GM12873 (cell line): Measurements from ENCODE around the gene CIT.

Source experiments
- TF ChIP-seq, protein P1 (sequence below): IDR thresholded peaks from 2 replicates; pipeline ENCODE4 v1.5.1; 2012; ENCODE audit warnings: low read depth, mild to moderate bottlenecking, moderate library complexity, low read length, control low read depth; ENCODE audit not compliant: insufficient read depth; ENCODE audit errors: missing control alignments

The CIT gene

DNA sequence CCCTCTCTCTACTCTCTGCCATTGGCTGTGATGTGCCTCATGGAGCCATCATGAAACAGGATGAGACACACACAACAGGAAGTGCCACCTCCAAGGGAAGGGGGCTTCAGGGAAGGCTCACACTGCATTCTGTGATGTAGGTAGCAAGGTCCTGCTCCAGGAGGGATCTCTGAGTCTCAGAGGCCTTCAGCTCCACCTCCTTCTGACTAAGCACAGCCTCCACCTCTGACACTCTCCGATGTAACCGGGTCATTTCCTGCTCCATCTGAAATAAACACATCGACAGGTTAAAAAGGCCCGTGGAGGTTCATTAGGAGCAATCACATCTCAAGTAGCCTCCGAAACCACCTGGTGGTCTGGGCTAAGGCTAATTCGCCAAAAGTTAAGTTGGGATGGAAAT, 93.3 kb downstream of the CIT start:
- TF ChIP-seq, protein P1, sequence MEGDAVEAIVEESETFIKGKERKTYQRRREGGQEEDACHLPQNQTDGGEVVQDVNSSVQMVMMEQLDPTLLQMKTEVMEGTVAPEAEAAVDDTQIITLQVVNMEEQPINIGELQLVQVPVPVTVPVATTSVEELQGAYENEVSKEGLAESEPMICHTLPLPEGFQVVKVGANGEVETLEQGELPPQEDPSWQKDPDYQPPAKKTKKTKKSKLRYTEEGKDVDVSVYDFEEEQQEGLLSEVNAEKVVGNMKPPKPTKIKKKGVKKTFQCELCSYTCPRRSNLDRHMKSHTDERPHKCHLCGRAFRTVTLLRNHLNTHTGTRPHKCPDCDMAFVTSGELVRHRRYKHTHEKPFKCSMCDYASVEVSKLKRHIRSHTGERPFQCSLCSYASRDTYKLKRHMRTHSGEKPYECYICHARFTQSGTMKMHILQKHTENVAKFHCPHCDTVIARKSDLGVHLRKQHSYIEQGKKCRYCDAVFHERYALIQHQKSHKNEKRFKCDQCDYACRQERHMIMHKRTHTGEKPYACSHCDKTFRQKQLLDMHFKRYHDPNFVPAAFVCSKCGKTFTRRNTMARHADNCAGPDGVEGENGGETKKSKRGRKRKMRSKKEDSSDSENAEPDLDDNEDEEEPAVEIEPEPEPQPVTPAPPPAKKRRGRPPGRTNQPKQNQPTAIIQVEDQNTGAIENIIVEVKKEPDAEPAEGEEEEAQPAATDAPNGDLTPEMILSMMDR = no peak

DNA sequence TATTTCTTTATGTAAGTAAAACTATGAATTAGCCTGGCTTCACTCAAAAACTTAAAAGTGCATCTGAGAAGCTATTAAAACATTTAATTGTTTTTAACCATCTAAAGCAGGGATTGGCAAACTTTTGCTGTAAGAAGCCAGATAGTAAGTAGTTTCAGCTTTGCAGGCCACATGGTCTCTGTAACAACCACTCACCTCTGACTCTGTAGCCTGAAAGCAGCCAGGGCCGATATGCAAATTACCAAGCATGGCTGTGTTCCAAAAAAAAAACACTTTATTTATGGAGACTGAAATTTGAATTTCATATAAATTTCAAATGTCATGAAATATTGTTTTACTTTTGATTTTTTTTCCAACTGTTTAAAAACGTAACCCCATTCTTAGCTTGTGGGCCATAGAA, 95.3 kb downstream of the CIT start:
- TF ChIP-seq, protein P1 = no peak

DNA sequence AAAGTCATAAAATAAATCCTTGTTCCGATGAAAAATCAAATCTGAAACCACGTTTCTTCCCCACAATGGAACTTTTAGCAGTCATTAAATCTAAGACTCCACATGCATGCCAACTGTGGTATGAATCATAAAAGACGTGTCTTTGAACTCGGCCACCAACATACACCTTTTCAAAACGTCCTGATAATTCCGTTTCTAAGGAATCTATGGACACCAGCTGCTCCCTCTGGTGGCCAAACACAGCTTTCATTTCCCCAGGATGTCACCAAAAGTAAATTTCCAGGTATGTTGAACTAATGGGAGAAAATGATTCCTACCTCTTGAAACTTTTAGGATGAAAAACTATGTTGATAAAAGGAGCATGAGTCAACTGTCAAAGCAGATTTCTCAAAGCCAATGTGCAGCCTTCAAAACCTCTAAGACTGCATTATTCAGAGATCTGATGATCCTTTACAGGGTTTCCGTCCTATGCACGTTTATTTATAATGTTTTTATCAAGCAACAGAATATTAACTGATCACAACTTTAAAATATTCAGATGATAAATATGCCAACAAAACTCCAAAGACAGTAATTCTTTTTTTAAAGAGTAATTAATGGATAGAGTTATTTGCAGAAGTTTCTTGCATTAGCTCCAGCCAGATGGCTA, 96.2 kb downstream of the CIT start:
- TF ChIP-seq, protein P1 = peak; percentile 59

DNA sequence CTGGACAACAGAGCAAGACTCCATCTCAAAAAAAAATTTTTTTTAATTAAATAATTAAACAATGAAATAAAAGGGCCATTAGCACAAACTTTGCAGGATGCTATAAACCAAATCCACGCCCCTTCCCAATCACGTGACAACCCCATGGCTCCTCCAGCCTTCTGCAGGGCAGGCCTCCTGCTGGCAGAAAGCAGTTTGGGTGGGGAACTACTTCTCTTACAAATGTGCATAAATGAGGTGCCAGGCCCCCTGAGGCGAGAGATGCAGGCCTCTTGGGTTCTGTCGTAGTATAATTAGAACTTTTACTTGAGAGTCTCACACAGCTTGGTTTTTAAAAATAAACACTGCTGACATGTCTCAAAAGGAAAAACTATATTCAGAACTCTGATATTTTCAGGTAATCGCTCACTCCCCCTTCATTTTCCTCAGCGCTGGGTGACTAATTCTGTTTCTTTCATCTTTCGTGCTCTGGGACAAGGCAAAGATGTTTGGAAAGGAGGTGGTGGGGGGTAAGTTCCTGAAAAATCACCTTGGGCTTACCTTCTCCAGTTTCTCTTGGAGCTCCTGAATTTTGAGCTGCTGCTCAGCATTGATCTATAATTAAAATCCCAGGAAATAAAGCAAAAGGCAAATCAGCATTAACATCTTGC, 101.7 kb downstream of the CIT start:
- TF ChIP-seq, protein P1 = no peak

DNA sequence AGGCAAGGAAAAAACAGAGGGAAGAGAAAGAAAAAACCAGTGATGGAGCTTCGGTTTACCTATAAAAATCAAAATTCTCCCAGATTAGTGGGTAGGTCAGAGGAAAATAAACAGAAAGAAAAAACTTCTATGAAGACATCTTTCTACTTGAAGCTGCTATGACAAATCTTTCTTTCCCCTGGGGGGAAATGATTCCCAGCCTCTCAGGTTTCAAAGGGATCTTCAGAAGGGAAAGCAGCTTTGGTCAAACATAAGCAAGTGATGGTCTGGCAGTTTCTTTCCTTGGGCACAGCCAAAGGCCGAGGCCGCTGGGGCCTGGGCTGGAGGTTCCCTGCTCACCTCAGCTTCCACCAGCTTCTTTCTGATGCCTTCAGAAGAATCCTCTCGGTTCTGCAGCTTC, 104.7 kb downstream of the CIT start:
- TF ChIP-seq, protein P1 = no peak

DNA sequence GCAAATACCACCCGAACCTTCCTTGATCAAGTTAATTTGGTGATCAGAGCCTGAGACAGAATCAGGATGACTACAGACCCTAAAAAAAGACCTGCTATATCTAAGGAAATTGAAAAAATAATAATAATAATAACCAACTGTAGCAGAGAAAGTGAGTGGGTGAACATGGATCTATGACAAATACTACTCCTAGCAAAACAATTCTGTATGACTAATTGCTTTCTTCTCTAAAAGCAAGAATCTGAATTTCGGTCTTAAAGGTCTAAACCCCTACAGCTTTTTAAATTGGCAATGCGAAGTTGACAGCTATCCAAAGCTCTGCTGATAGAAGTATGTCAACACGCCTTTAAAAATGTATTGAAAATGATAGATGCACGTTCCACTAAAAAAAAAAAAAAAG, 107.0 kb downstream of the CIT start:
- TF ChIP-seq, protein P1 = no peak

DNA sequence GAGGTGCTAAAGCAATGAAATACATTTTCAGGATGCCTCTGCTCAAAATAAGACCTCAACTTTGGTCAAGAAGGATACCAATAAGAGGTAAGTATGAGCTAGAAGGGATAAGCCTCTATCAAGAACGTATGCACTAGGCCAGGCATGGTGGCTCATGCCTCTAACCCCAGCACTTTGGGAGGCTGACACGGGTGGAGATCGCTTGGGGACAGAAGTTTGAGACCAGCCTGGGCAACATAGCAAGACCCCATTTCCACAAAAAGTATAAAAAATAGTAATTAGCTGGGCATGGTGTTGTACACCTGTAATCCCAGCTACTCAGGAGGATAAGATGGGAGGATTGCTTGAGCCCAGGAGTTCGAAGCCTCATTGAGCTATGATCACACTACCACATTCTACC, 114.5 kb downstream of the CIT start:
- TF ChIP-seq, protein P1 = no peak
